Iris pigment epithelial cell (primary cell): Measurements from ENCODE around the gene P2RX7.

ENCODE experiments used
- DNase-seq: peaks from one replicate; pipeline ENCODE4 v3.0.0-alpha.2; 2011; ENCODE audit warnings: low read depth

The P2RX7 gene

DNA sequence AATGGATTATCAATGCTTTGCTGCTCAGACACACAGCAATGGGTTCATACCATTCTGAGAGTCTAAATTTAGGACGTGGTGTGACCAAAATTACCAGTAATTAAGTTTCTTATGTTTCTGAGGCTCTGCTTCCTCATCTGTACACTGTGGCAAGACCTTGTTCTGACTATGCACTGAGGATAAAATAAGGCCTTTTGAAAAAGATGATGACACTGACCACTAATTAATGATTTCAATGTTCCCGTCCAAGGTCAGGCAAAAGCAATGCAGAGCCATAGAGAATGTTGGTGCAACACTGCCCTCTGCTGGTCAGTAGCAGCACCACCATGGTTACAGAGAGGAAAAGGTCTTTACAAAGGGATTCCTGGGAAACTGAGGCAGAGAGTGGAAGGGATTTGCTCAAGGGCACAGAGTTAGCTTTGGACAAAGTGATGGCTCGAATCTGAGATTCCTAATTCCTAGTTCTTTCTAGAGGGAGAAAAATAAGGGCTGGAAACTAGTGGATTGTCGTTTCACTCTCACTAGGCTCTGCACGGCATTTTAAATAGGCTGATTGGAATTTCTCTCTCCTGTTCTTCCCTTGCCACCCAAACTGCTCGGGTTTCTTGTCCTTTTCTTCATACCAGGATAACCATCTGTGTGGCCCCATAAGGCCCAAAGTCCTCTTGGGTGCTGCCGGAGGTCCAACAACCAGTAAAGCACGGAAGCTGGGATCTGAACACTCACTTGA, 22.3 kb upstream of the P2RX7 start:
- DNase-seq, result peak; percentile 57

DNA sequence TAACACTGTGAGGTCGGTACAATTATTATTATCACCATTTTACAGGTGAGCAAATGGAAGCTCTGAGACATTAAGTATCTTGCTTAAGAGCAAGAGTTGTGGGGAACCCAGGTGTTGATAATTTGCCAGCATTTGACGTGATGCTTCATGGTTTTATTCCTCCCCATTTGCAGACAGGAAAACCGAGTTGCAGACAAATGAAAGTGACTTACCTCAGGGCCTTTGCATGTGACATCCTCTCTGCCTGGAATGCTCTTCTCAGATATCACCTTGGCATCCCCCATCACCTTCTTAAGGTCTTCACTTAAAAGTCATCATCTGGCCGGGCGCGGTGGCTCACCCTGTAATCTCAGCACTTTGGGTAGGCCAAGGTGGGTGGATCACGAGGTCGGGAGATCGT, 21.0 kb upstream of the P2RX7 start:
- no peak for DNase-seq

DNA sequence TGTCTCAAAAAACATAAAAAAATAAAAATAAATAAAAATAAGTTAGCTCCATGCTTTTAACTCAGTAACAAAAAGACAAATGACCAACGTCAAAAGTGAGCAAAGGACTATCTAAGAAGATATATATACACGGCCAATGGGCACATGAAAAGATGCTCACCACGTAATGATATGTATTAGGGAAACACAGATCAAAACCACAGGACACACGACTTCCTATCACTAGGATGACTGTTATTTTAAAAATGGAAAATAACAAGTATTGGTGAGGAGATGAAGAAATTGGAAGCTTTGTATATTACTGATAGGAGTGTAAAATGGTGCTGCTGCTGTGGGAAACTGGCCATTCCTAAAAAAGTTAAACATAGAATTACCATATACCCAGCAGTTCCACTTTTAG, 20.2 kb upstream of the P2RX7 start:
- no peak for DNase-seq

DNA sequence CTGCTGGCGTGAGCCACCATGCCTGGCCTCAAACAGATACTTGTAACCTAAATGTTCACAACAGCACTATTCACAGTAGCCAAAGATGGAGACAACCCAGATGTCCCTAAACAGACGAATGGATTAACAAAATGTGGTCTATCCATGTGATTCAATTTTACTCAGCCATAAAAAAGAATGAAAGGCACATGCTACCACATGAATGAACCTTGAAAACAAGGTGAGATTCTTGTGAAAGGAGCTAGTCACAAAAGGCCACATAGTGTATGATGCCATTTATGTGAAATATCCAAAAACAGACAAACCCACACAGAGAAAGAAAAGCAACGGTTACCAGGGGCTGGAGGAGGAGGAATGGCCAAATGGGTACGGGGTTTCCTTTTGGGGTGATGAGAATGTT, 19.6 kb upstream of the P2RX7 start:
- no peak for DNase-seq

DNA sequence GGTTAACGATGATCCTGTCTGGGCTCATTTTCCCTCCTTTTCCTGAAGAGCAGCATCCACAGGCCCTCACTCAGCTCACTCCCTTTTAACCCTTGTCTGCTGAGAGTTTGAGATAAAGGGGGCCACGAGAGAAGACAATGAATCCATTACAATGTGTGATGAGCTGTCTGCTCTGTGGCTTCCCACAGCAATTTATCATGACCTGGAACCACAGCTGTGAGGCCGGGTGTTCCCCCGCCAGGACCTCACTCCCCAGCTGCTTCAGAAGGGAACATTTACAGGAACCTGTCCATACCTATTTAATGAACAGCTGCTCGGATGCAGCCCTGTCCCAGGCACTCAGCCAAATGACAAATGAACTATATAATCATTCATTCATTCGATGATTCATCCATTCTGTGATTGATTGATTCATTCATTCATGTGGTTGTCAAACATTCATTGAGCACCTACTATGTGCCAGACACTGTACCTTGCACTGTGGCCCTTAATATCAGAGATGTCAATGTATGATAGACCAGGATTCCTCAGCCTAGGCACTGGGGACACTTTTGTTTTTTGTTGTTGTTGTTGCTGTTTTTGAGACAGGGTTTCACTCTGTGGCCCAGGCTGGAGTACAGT, 18.5 kb upstream of the P2RX7 start:
- DNase-seq, result no peak

DNA sequence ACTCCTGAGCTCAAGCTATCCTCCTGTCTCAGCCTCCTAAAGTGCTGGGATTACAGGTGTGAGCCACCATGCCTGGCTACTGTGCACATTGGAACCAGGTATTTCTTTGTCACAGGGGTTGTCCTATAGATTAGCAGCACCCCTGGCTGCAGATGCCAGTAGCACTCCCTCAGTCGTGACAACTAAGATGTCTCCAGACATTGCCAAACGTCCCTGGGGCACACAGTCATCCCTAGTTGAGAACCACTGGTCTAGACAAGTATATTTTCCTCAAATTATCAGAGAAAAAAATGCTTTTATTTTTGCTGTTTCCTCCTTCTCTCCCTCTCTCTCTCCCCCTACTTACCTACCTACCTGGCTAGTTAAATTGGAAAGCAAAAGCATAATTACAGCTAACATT, 17.9 kb upstream of the P2RX7 start:
- no peak for DNase-seq

DNA sequence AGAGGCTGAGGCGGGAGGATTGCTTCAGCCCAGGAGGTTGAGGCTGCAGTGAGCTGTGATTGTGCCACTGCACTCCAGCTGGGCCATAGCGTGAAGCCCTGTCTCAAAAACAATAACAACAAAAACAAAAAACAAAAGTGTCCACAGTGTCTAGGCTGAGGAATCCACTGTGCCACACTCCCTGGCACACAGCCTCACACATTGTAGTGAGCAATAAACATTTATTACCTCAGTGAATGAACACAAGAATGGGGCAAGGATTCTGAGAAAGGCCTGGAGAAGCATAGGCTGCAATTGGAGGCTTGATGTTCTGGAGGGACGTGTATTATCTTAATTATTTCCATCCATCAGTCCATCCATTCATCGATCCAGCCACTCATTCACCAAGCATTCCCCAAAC, 17.1 kb upstream of the P2RX7 start:
- DNase-seq, result no peak

DNA sequence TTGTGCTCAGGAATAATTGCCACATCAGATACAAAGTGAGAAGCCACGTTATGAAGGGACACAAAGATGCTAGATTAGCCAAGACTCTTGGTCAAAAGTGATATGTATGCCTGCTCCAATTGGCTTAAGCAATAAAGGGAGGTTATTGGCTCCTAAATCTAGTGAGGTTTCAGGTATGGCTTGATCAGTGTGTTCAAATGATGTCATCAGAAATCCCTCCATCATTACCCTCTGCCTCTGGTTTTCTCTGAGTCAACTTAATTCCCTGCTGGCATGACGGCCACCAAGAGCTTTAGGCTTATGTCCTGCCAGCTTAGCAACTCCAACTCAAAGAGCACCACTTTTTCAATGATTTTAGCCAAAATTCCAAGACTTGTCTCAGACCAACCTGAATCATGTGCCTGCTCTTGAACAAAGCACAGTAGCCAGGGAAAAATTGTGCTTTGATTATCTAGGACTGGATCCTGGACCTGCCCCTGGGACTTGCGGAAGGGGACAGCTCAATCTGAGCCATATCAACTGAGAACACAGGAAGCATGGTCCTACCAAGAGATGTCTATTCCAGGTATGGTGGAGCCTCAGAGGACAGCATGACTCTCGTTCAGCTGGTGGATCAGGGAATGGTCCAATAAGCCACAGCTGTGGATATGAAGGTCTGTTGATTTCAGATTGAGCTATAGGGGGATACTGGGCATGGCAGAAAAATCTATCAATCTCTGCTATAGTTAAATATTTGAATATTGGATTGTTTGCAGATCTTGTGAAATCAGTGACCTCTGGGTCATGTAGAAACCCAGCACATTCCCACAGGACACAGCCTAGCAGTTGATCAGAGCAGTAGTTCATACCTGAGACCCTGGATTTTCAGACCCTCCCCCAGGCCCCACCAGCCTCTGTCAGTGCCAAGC, 16.1 kb upstream of the P2RX7 start:
- no peak for DNase-seq

DNA sequence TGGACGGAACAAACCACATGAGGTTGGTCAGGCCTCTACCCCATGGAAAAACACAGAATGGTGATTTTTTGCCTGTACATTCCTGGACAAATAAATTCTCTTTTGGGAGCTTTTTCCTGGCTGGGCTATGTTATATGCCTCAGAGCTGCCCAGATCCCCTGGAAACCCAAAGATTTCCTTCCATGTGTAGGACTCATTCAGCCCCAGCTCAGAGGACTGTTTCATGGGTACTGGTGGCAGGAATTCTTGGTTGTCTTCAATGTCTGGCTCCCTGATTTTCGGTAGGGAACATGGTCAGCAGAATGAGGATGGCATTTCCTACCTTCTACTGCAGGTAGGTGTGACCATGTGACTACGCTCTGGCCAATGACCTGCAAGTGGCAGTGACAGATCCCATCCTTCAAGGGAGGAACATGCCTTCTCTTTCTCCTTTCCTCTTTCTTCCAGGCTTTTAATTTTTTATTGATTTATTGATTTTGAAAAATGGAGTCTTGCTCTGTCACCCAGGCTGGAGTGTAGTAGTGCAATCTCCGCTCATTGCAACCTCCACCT, 15.4 kb upstream of the P2RX7 start:
- DNase-seq, result no peak

DNA sequence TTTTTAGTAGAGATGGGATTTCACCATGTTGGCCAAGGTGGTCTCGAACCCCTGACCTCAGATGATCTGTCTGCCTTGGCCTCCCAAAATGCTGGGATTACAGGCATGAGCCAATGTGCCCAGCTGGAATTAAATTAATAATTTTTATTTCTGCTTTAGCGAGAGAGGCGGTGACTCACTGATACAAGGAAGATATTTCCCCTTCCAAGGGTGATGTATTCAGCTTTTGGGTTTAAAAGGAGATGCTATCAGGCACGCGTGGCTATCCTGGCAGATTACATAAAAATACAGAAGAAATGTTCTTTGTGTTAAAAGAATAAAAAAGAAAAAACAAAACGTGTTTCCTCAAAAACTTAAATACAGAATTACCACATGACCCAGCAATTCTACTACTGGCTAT, 12.4 kb upstream of the P2RX7 start:
- DNase-seq, result peak; percentile 16

DNA sequence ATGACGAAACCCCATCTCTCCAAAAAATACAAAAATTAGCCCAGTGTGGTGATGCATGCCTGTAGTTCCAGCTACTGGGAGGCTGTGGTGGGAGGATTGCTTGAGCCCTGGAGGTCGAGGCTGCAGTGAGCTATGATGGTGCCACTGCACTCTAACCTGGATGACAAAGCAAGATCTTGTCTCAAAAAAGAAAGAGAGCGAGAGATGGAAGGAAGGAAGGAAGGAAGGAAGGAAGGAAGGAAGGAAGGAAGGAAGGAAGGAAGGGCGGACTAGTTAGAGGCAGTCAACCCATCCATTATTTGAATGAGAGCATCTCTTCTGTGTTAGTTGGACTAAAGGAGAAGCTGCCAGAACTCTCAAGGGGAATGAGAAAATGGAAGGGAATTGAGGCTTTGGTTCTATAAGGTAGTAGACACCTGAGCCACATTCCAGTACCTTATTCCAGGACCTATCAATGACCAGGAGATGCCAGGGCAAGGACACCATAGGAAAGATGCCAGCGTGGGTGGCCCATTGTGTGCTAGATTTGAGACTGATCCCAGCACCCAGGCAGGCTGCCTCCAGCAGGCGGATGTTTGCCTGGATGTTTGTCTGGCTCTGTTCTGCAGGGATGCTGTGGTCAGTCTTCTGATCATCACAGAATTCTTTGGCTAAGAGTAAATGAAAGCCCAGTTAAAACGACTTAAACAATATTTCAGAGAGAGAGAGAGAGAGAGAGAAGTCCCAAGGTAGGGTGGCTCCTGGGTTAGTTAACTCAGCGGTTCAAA, 11.5 kb upstream of the P2RX7 start:
- DNase-seq, result no peak

DNA sequence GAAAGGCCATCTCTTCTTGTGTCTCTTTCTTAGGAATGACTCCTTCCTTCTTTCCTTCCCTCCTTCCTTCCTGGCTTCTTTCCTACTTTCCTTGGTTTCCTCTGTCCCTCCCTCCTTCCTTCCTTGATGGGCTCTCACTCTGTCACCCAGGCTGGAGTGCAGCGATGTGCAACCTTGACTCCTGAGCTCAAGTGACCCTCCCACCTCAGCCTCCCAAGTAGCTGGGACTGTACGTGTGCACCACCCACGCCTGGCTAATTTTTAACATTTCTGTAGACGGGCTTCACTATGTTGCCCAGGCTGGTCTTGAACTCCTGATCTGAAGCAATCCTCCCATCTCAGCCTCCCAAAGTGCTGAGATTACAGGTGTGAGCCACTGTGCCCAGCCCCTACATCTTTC, 10.9 kb upstream of the P2RX7 start:
- no peak for DNase-seq

DNA sequence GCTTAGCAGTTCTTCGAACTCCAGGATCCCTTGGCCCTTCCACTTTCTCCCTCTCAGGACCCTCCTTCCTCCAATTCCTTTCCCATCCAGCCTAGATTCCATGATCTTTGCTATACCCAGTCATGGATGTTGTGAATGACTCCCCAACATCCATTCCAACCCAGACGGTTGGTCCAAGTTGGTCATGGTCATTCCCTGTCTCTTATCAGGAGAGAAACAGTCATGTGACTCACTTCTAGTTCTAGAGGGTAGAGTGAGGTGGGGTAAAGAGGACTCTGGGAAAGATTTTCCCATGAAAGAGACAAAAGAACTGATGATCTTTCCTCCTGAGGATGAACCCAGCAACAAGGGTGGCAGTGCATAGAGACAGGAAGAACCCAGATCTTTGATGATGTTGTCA, 9.2 kb upstream of the P2RX7 start:
- no peak for DNase-seq

DNA sequence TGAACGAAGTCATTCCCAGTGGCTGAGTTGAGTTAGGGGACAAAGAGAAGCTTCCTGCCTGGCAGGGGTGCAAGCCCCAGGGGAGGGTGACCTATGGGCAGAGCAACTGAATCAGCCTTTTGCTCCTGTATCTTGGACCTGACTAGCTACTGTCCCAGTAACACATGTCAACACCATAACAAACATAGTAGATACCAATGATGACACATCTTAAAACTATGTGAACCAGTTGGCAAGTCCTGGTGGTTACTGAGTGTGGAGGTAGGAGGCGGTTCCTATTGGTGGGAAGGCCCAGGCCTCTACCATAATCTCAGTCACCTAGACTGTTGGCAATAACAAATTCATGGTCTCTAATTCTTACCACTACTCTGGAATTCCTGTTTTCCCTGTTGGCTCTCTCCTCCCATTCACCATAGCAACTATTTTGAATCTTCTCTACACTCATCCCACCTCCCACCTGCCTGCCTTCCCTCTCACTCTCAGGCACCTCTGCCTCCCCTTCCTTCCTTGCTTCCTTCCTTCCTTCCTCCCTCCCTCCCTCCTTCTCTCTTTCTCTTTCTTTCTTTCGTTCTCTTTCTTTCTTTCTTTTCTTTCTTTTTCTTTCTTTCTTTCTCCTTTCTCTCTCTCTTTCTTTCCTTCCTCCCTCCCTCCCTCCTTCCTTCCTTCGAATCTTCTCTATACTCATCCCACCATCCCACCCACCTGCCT, 8.1 kb upstream of the P2RX7 start:
- DNase-seq, result peak; percentile 97

DNA sequence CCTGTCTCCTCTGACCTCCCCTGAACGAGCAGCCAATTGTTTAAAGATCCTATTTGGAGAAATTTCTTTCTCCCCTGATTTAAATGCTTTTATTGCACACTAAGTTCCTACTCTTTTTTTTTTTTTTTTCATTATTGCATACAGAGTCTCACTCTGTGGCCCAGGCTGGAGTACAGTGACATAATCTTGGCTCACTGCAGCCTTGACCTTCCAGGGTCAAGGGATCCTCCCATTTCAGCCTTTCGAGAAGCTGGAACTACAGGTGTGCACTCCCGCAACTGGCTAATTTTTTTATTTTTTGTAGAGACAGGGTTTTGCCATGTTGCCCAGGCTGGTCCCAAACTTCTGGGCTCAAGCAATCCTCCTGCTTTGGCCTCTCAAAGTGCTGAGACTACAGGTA, 5.2 kb upstream of the P2RX7 start:
- no peak for DNase-seq

DNA sequence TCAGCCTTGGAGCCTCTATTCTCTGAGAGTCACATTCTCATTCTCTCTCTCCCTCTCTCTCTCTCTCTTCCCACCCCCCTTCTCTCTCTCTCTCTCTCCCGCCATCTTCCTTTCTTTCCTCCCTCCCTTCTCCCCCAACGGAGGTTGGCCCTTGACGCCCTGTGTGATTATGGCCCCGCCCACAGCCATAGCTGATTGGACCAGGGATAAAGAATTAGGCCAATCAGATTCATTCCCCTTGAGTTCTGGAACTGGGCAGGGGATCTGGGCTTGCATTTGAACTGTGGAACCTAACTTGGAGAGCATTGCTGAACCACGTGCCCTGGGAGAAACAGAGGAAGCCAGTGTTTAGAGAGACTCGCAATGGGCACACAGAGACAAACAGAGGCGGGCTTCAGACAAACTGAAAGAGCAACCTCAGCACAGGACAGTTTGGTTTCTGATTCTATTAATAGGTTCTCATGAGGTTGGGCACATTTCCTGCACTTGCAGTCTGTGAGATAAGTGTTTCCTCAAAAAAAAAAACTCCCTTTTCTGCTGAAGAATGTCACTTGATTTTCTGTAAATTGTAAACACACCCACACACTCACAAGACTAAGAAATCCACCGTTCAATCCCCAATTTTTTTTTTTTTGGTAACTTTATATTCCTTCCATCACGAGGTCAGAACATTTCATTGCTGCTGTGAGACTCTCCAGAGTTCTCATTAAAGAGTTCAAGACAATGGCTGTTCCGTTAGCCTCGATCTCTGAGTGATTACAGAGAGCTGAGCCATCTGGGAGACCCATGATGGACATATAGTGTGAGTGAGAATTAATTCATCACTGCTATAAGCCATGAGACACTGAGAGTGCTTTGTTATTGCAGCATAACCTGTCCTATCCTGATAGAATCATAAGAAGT, 3.5 kb upstream of the P2RX7 start:
- DNase-seq, result peak; percentile 58

DNA sequence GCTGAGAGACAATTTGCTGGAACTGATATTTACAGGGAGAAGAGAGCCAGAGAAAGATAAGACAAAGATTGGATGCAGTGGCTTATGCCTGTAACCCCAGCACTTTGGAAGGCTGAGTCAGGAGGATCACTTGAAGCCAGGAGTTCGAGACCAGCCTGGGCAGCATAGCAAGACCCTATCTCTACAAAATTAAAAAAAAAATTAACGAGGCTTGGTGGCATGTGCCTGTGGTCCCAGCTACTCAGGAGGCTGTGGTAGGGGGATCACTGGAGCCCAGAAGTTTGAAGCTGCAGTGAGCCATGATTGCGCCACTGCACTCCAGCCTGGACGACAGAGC, 2.9 kb upstream of the P2RX7 start:
- DNase-seq, result no peak

DNA sequence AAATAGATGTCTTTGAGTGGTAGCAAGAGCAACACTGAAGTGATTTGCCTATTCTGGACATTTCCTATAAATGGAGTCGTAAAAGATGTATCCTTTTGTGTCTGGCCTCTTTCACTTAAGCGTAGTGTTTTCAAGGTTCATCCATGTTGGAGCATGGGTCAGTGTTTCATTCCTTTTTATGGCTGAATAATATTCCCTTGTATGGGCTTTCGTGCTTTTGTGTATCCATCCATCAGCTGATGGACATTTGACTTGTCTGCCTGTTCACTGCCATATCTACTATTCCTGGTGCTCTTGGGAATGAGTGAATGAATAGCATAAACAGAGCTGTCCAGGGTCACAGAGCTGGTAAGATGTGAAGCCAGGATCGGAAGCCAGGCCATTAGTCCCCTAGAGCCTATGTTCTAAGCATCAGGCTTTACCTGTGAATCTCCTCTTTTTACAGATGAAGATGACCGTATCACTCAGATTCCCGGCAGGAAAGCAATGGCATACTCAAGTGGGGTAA, 1.8 kb upstream of the P2RX7 start:
- DNase-seq, result no peak

DNA sequence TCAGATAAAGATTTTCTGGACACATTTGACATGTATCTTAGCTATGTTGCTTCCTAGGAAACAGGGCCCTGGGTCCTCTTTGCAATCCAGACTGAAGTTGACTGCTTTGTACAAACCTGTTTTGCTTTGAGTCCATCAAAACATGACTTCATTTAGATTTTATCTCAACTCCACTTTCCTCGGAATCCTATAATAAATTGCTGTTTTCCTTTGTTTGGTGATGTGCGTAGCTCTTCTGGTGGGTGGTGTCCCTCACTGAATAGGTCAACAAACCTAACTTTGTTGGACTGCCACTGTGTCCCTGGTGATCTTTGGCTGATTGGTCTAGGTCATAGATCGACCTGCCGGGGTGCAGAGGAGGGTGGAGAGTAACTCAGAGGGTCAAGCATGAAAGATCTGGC, 735 bp upstream of the P2RX7 start:
- no peak for DNase-seq

DNA sequence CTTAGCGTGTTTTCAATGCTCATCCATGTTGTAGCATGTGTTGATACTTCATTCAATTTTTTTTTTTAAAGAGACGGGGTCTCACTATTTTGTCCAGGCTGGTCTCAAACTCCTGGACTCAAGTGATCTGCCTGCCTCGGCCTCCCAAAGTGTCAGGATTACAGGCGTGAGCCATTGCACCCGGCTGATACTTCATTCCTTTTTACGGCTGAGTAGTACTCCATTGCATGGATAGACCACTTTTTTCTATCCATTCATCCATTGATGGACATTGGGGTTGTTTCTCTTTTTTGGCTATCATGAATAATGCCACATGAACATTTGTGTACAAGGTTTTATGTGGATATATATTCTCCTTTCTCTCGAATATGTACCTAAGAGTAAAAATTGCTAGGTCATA, 1.2 kb downstream of the P2RX7 start:
- DNase-seq, result no peak
